HepG2 (cell line): ENCODE data around the gene HNRNPM. TPM values are rescaled to one million over a fixed set of nuclear protein-coding genes. Genes with fewer than 3 reads are reported as not detected.

ENCODE experiments used
- CCDC6 ChIP-seq: sonication (generic); formaldehyde crosslinking; IDR thresholded peaks from 2 replicates; pipeline ENCODE4 v1.8.1; 2022; ENCODE audit warnings: mild to moderate bottlenecking, missing genetic modification reagents, moderate library complexity
- IRF1 ChIP-seq: sonication (generic); formaldehyde crosslinking; IDR thresholded peaks from 2 replicates; pipeline ENCODE4 v1.4.0; 2020; ENCODE audit warnings: low read depth, mild to moderate bottlenecking, missing genetic modification reagents
- MXI1 ChIP-seq: IDR thresholded peaks from 3 replicates; pipeline ENCODE4 v1.6.1; 2012; ENCODE audit warnings: low read depth, low read length, inconsistent platforms, borderline replicate concordance
- POLR2G ChIP-seq: fragments of 200-400 bp; formaldehyde crosslinking; IDR thresholded peaks from 2 replicates; pipeline ENCODE4 v1.6.1; 2018; ENCODE audit warnings: mild to moderate bottlenecking, low read depth, low read length, moderate library complexity
- PRDM10 ChIP-seq: sonication (generic); formaldehyde crosslinking; IDR thresholded peaks from 2 replicates; pipeline ENCODE4 v1.4.0; 2020; ENCODE audit warnings: low read depth, missing genetic modification reagents
- SUZ12 ChIP-seq: fragments of 150-350 bp; IDR thresholded peaks from 2 replicates; pipeline ENCODE4 v1.6.1; 2014; ENCODE audit warnings: low read depth, low read length
- ZBTB42 ChIP-seq: sonication (generic); formaldehyde crosslinking; IDR thresholded peaks from 2 replicates; pipeline ENCODE4 v1.5.0; 2020; ENCODE audit warnings: mild to moderate bottlenecking, missing genetic modification reagents
- ZNF160 ChIP-seq: sonication (generic); formaldehyde crosslinking; IDR thresholded peaks from 2 replicates; pipeline ENCODE4 v1.8.0; 2022; ENCODE audit warnings: mild to moderate bottlenecking, inconsistent platforms, missing genetic modification reagents
- ZNF44 ChIP-seq: sonication (generic); formaldehyde crosslinking; IDR thresholded peaks from 2 replicates; pipeline ENCODE4 v1.5.1; 2020; ENCODE audit warnings: mild to moderate bottlenecking, missing genetic modification reagents
- ZNF574 ChIP-seq: sonication (generic); formaldehyde crosslinking; IDR thresholded peaks from 2 replicates; pipeline ENCODE4 v1.4.0; 2020; ENCODE audit warnings: missing genetic modification reagents
- ZNF781 ChIP-seq: sonication (generic); formaldehyde crosslinking; IDR thresholded peaks from 2 replicates; pipeline ENCODE4 v1.5.1; 2020; ENCODE audit warnings: borderline replicate concordance, mild to moderate bottlenecking, missing genetic modification reagents; ENCODE audit errors: not compliant biosample characterization
- ZNF784 ChIP-seq: sonication (generic); formaldehyde crosslinking; IDR thresholded peaks from 2 replicates; pipeline ENCODE4 v1.5.1; 2020; ENCODE audit warnings: missing genetic modification reagents, mild to moderate bottlenecking, borderline replicate concordance
- polyA plus RNA-seq, 8 experiments: library from polyadenylated mRNA; depleted of rRNA in 3 of 8; stranded (reverse) in 7 of 8; unstranded in 1 of 8; fragments of >200 nt; fragmentation: Illumina TruSeq in 4 of 8; extraction: Trizol in 4 of 8; gene quantifications; 2 replicates each; pipeline versions ENCODE4 v1.2.1 to v1.2.3, GENCODE V29; 2011 to 2016; ENCODE audit warnings: low read depth in 4 of 8, missing spikeins in 1 of 8, mixed read lengths in 1 of 8; ENCODE audit not compliant: insufficient read depth in 1 of 8
- total RNA-seq, 5 experiments: library from RNA; depleted of rRNA; stranded (reverse); fragments of >200 nt; fragmentation: Illumina TruSeq; extraction: Trizol; gene quantifications; 2 replicates each; pipeline ENCODE4 v1.2.3, GENCODE V29; 2016; ENCODE audit warnings: low read depth in 1 of 5
- TF ChIP-seq, protein P1 (sequence below): sonication (generic); formaldehyde crosslinking; IDR thresholded peaks from 2 replicates; pipeline ENCODE4 v1.4.0; 2020; ENCODE audit warnings: missing genetic modification reagents
- TF ChIP-seq, protein P2 (sequence below): IDR thresholded peaks from 2 replicates; pipeline ENCODE4 v1.6.1; 2018; ENCODE audit warnings: missing genetic modification reagents, mild to moderate bottlenecking, missing compliant biosample characterization

The HNRNPM gene
- total and polyA plus RNA-seq, 2 of the 13 experiments (the other 11 are each of a cell fraction or from before 2014, with no cell fraction given), result 56.7 to 102 TPM

DNA sequence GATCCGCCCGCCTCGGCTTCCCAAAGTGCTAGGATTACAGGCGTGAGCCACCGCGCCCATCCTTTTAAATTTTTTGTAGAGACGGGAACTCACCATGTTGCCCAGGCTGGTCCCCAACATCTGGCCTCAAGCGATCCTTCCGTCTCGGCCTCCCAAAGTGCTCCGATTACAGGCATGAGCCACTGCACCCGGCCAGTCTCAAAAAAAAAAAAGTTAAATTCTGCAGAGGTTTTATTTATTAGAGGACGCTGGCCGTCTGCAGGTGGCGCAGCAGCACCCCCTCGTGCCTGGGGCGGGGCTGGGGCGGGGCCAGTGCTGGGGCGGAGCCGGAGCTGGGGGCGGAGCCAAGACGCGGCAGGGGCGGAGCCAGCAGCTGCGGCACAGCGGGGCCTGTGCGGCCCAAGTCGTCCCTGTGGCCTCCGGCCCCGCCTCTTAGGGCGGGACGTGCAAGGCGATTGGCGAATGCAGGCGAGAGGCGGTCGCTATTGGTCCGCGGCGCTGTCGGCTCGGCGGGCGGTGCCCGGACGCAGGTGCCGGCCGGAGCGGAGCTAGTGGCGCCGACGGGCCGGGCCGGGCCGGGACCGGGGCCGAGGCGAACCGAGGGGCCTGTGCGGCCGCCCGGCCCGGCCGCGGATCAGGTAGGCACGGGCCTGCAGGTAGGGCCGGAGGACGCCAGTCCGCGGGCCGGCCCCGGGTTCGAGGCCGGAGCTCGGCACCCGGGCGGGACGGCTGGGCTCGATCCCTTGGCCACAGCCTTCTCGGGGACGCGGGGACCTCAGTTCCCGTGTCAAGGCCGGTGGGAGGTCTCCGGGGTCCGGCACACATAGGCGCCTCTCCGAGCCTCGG is 31.8 kb upstream of the HNRNPM start, which contains the start of gene MARCHF2 (continued):
- TF ChIP-seq CCDC6 (no peak), ZNF784 (CRISPR knock-in tag) (peak; percentile 26; the same call in 1 of the 2 replicates), SUZ12 (no peak), PRDM10 (CRISPR knock-in tag) (no peak), IRF1 (CRISPR knock-in tag) (no peak), ZBTB42 (CRISPR knock-in tag) (no peak), MXI1 (peak; percentile 60; the same call in 1 of the 3 replicates), ZNF160 (CRISPR knock-in tag) (no peak), ZNF44 (CRISPR knock-in tag) (no peak), ZNF574 (peak; percentile 20; the same call in 1 of the 2 replicates), POLR2G (peak; percentile 48), ZNF781 (CRISPR knock-in tag) (no peak)
- TF ChIP-seq, protein P1, sequence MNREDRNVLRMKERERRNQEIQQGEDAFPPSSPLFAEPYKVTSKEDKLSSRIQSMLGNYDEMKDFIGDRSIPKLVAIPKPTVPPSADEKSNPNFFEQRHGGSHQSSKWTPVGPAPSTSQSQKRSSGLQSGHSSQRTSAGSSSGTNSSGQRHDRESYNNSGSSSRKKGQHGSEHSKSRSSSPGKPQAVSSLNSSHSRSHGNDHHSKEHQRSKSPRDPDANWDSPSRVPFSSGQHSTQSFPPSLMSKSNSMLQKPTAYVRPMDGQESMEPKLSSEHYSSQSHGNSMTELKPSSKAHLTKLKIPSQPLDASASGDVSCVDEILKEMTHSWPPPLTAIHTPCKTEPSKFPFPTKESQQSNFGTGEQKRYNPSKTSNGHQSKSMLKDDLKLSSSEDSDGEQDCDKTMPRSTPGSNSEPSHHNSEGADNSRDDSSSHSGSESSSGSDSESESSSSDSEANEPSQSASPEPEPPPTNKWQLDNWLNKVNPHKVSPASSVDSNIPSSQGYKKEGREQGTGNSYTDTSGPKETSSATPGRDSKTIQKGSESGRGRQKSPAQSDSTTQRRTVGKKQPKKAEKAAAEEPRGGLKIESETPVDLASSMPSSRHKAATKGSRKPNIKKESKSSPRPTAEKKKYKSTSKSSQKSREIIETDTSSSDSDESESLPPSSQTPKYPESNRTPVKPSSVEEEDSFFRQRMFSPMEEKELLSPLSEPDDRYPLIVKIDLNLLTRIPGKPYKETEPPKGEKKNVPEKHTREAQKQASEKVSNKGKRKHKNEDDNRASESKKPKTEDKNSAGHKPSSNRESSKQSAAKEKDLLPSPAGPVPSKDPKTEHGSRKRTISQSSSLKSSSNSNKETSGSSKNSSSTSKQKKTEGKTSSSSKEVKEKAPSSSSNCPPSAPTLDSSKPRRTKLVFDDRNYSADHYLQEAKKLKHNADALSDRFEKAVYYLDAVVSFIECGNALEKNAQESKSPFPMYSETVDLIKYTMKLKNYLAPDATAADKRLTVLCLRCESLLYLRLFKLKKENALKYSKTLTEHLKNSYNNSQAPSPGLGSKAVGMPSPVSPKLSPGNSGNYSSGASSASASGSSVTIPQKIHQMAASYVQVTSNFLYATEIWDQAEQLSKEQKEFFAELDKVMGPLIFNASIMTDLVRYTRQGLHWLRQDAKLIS, result no peak
- TF ChIP-seq, protein P2, sequence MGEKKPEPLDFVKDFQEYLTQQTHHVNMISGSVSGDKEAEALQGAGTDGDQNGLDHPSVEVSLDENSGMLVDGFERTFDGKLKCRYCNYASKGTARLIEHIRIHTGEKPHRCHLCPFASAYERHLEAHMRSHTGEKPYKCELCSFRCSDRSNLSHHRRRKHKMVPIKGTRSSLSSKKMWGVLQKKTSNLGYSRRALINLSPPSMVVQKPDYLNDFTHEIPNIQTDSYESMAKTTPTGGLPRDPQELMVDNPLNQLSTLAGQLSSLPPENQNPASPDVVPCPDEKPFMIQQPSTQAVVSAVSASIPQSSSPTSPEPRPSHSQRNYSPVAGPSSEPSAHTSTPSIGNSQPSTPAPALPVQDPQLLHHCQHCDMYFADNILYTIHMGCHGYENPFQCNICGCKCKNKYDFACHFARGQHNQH (CRISPR knock-in tag), result 0 out of 2 replicates have a peak, but pooled peaks have one; percentile 14
